ENCODE data around the gene TRA2A. TPM values are rescaled to one million over a fixed set of nuclear protein-coding genes. Genes with fewer than 3 reads are reported as not detected.

Gene TRA2A
- total RNA-seq, 1 experiment from 2014 or later, result 27.6 TPM

DNA sequence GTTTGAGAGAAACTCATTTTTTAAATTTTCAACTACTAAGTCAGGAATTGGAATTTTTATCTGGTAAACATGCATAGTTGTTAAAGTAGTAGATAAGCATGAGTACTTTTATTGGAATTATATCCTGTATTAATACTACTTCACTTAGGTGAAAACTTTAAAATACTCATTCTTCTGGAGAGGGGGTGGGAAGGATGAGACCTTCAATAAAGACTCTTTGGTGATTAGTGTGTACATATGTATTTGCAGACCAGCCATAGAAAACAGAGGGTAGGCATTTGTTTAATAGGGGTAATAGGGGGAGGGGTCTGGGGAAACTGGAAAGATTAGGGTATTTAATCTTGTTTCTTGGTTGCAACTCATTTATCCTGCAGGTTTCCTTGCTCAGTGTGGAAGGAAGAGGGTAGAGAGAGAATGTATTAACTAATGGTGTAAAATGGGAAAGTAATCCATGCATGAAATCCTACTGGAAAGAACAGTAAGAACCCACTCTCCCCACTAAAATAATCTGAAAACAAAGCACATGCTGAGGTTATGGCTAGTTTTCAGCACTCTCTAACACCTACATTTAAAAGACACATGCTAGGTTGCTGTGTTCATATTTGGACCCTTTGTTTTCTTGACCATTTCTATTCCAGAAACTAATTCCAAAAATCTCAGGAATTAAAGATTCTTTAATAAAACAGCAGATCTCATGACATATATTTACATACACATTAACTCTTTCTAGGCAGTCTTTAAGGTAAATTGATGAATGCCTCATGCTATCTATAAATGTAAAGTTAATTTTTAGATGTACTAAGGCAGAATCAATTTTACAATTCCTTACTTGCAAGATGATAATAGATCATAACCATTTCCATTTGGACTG is 55.3 kb downstream of the TRA2A start:
- no peak overlapping the region for H3K4me3 ChIP-seq (ENCODE audit: low read length)
- no peak overlapping the region for H3K27ac ChIP-seq (ENCODE audit: low read length)
- POLR2A ChIA-PET (ENCODE audit: unreplicated experiment), result interaction anchor here (0.5 kb wide), 1 partner anchor 295 kb away, joined by 3 read pairs; no protein-coding TSS in a partner anchor
- peaks cover 13% of the 10 kb centered on the region for H3K4me1 ChIP-seq (ENCODE audit: insufficient read depth, low read length)
- H4K20me1 ChIP-seq (ENCODE audit: low read length), result no peaks in the 10 kb centered on the region
- no peaks in the 10 kb centered on the region for H3K9me2 ChIP-seq (replicated peaks; ENCODE audit: low read length)
- CTCF ChIA-PET, result no interaction called here
- intact Hi-C loops (cut with micrococcal nuclease), result no loop called here
- TF ChIP-seq, protein P1, sequence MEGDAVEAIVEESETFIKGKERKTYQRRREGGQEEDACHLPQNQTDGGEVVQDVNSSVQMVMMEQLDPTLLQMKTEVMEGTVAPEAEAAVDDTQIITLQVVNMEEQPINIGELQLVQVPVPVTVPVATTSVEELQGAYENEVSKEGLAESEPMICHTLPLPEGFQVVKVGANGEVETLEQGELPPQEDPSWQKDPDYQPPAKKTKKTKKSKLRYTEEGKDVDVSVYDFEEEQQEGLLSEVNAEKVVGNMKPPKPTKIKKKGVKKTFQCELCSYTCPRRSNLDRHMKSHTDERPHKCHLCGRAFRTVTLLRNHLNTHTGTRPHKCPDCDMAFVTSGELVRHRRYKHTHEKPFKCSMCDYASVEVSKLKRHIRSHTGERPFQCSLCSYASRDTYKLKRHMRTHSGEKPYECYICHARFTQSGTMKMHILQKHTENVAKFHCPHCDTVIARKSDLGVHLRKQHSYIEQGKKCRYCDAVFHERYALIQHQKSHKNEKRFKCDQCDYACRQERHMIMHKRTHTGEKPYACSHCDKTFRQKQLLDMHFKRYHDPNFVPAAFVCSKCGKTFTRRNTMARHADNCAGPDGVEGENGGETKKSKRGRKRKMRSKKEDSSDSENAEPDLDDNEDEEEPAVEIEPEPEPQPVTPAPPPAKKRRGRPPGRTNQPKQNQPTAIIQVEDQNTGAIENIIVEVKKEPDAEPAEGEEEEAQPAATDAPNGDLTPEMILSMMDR (conservative IDR thresholded peaks at IDR 0.05; ENCODE audit: low read depth, low read length), result no peak
- TF ChIP-seq EZH2phosphoT487 (IDR thresholded peaks at IDR 0.05; ENCODE audit: borderline replicate concordance, low read length) (no peak), EZH2 (IDR thresholded peaks at IDR 0.05; ENCODE audit: low read length, unreplicated experiment) (no peak)
- H3F3A ChIP-seq (ENCODE audit: low read length, unreplicated experiment), result no peaks in the 10 kb centered on the region
- ATAC-seq (no peak), DNase-seq (no peak)
- no peaks in the 10 kb centered on the region for H3K36me3 ChIP-seq (ENCODE audit: low read depth, low read length)
- BruUV-seq (replicated peaks), result no TSS peak
- peaks cover 16% of the 10 kb centered on the region for H3K79me2 ChIP-seq (ENCODE audit: low read length)
- H3K4me2 ChIP-seq (ENCODE audit: low read length), result no peak overlapping the region
- H3K9ac ChIP-seq (ENCODE audit: low read length), result no peak overlapping the region
- H2AFZ ChIP-seq (ENCODE audit: low read length), result no peak overlapping the region
- H3K27me3 ChIP-seq (ENCODE audit: low read length), result peaks cover 24% of the 10 kb centered on the region; the same call in 1 of the 2 replicates
- H3K9me3 ChIP-seq (ENCODE audit: low read length), result no peaks in the 10 kb centered on the region

DNA sequence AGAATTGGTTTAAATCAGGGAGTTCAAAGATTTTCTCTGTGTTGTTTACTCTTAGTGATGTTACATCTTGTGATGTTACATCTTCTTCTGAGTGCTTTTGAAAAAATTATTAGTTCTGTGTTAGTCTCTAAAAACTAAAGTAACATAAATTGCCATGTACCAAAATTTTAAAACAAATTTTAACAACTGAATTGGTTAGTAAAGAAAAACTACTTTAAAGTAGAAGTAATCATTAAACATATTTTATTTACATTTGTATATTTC is 56.3 kb downstream of the TRA2A start:
- peak overlapping the region; percentile 70 for H3K4me2 ChIP-seq (ENCODE audit: low read length)
- no peak for ATAC-seq
- peaks cover 17% of the 10 kb centered on the region for H3K79me2 ChIP-seq (ENCODE audit: low read length)
- TF ChIP-seq, protein P1 (conservative IDR thresholded peaks at IDR 0.05; ENCODE audit: low read depth, low read length), result no peak
- TF ChIP-seq EZH2 (IDR thresholded peaks at IDR 0.05; ENCODE audit: low read length, unreplicated experiment), result no peak
- TF ChIP-seq EZH2phosphoT487 (IDR thresholded peaks at IDR 0.05; ENCODE audit: borderline replicate concordance, low read length), result no peak
- no peaks in the 10 kb centered on the region for H3K9me3 ChIP-seq (ENCODE audit: low read length)
- CTCF ChIA-PET, result no interaction called here
- no peak overlapping the region for H2AFZ ChIP-seq (ENCODE audit: low read length)
- H3K9me2 ChIP-seq (replicated peaks; ENCODE audit: low read length), result no peaks in the 10 kb centered on the region
- H3K4me3 ChIP-seq (ENCODE audit: low read length), result peak overlapping the region; percentile 63; the same call in 1 of the 2 replicates
- POLR2A ChIA-PET (ENCODE audit: unreplicated experiment), result no interaction called here
- H3K27ac ChIP-seq (ENCODE audit: low read length), result no peak overlapping the region
- BruUV-seq (replicated peaks), result no TSS peak
- H3K36me3 ChIP-seq (ENCODE audit: low read depth, low read length), result no peaks in the 10 kb centered on the region
- peaks cover 24% of the 10 kb centered on the region; the same call in 1 of the 2 replicates for H3K27me3 ChIP-seq (ENCODE audit: low read length)
- peak overlapping the region; percentile 62 for H3K9ac ChIP-seq (ENCODE audit: low read length)
- H3F3A ChIP-seq (ENCODE audit: low read length, unreplicated experiment), result no peaks in the 10 kb centered on the region
- no peak for DNase-seq
- intact Hi-C loops (cut with micrococcal nuclease), result no loop called here
- H3K4me1 ChIP-seq (ENCODE audit: insufficient read depth, low read length), result peaks cover 13% of the 10 kb centered on the region
- no peaks in the 10 kb centered on the region for H4K20me1 ChIP-seq (ENCODE audit: low read length)
